BE2C (cell line): ENCODE results near the gene SEC61B.

Experiments used
- DNase-seq: peaks from one replicate; pipeline ENCODE4 v3.0.0-alpha.2; 2020
- H3K27me3 ChIP-seq: fragments of 250-450 bp; sonication (Bioruptor Pico); 2 replicates; pipeline ENCODE4 v1.5.1; 2020; ENCODE audit warnings: mild to moderate bottlenecking
- H3K36me3 ChIP-seq: fragments of 250-450 bp; sonication (Bioruptor Pico); 2 replicates; pipeline ENCODE4 v1.5.1; 2020; ENCODE audit warnings: mild to moderate bottlenecking
- H3K4me1 ChIP-seq: fragments of 250-450 bp; sonication (Bioruptor Pico); 2 replicates; pipeline ENCODE4 v1.5.1; 2020
- H3K4me3 ChIP-seq: 2 replicates; pipeline ENCODE4 v1.5.1; 2011; ENCODE audit warnings: low read depth, low read length
- H3K9me3 ChIP-seq: fragments of 250-450 bp; sonication (Bioruptor Pico); 2 replicates; pipeline ENCODE4 v1.5.1; 2020
- CTCF ChIP-seq: IDR thresholded peaks from 2 replicates; pipeline ENCODE4 v1.5.1; 2012; ENCODE audit warnings: mild to moderate bottlenecking, low read depth, low read length

SEC61B gene

GRCh38 chr9:99259231-99259918, 37.3 kb downstream of the SEC61B start:
- Histone ChIP-seq H3K9me3 (no peaks in the 10 kb centered on the region), H3K36me3 (no peaks in the 10 kb centered on the region), H3K4me1 (peaks cover 9% of the 10 kb centered on the region), H3K4me3 (peak overlapping the region; percentile 44), H3K27me3 (no peaks in the 10 kb centered on the region)
- peak; percentile 65 for DNase-seq
- no peak for TF ChIP-seq CTCF

GRCh38 chr9:99261923-99262322, 39.8 kb downstream of the SEC61B start:
- H3K9me3 ChIP-seq = no peaks in the 10 kb centered on the region
- H3K4me3 ChIP-seq = no peak overlapping the region
- no peak for DNase-seq
- H3K36me3 ChIP-seq = no peaks in the 10 kb centered on the region
- H3K4me1 ChIP-seq = peaks cover 9% of the 10 kb centered on the region
- TF ChIP-seq CTCF = no peak
- no peaks in the 10 kb centered on the region for H3K27me3 ChIP-seq

- H3K4me1 ChIP-seq = peaks cover 9% of the 10 kb centered on the region
- DNase-seq = no peak
- no peak overlapping the region for H3K4me3 ChIP-seq
These were observed 40.9 kb downstream of the SEC61B start for GRCh38 chr9:99262949-99263418.

GRCh38 chr9:99264070-99264680, 42.1 kb downstream of the SEC61B start:
- Histone ChIP-seq H3K36me3 (no peaks in the 10 kb centered on the region), H3K4me3 (no peak overlapping the region), H3K4me1 (peaks cover 7% of the 10 kb centered on the region), H3K9me3 (no peaks in the 10 kb centered on the region), H3K27me3 (no peaks in the 10 kb centered on the region)
- DNase-seq = peak; percentile 48
- peak; percentile 51 for TF ChIP-seq CTCF

More at GRCh38 chr9:99262949-99263418, 40.9 kb downstream of the SEC61B start:
- no peak for TF ChIP-seq CTCF
- no peaks in the 10 kb centered on the region for H3K27me3 ChIP-seq
- no peaks in the 10 kb centered on the region for H3K36me3 ChIP-seq
- H3K9me3 ChIP-seq = no peaks in the 10 kb centered on the region

- no peaks in the 10 kb centered on the region for H3K27me3 ChIP-seq
- H3K4me3 ChIP-seq = no peak overlapping the region
- DNase-seq = no peak
- H3K36me3 ChIP-seq = no peaks in the 10 kb centered on the region
- H3K4me1 ChIP-seq = no peaks in the 10 kb centered on the region
- H3K9me3 ChIP-seq = no peaks in the 10 kb centered on the region
- no peak for TF ChIP-seq CTCF
These were observed 43.6 kb downstream of the SEC61B start for GRCh38 chr9:99265691-99266090.

- peak overlapping the region; percentile 13; the same call in 1 of the 2 replicates for H3K4me3 ChIP-seq
- DNase-seq = peak; percentile 85
These were observed 44.4 kb downstream of the SEC61B start for GRCh38 chr9:99266255-99267023.

More at GRCh38 chr9:99266255-99267023, 44.4 kb downstream of the SEC61B start:
- TF ChIP-seq CTCF = peak; percentile 94
- Histone ChIP-seq H3K27me3 (no peaks in the 10 kb centered on the region), H3K4me1 (no peaks in the 10 kb centered on the region), H3K36me3 (no peaks in the 10 kb centered on the region), H3K9me3 (no peaks in the 10 kb centered on the region)
